GM12873 (cell line): Measurements from ENCODE around the gene PTK7.

Source experiments
- CTCF ChIP-seq: IDR thresholded peaks from 2 replicates; pipeline ENCODE4 v1.5.1; 2012; ENCODE audit warnings: low read depth, mild to moderate bottlenecking, moderate library complexity, low read length, control low read depth; ENCODE audit not compliant: insufficient read depth; ENCODE audit errors: missing control alignments

Gene PTK7

GRCh38 chr6:43070028-43070632 lies 6.0 kb upstream of the PTK7 start:
- TF ChIP-seq CTCF: peak; percentile 61

GRCh38 chr6:43074847-43075669 lies 1.1 kb upstream of the PTK7 start:
- no peak for TF ChIP-seq CTCF

GRCh38 chr6:43076464-43077332 lies 584 bp downstream of the PTK7 start:
- no peak for TF ChIP-seq CTCF

- no peak for TF ChIP-seq CTCF
Observed at GRCh38 chr6:43077333-43077809, 1.3 kb downstream of the PTK7 start.

- TF ChIP-seq CTCF: no peak
Observed at GRCh38 chr6:43077981-43078511, 1.9 kb downstream of the PTK7 start.

GRCh38 chr6:43078691-43079090 lies 2.6 kb downstream of the PTK7 start:
- TF ChIP-seq CTCF: no peak
